A549 (cell line): ENCODE results near the gene TESK2. TPM values are rescaled to one million over a fixed set of nuclear protein-coding genes. Genes with fewer than 3 reads are reported as not detected.

Source experiments
- ATAC-seq, 2 experiments: fragments of 200-7000 bp in 1 of 2; fragments of >200 bp in 1 of 2; cut with Nextera tagmentation in 1 of 2; cut with Tn5 transposase in 1 of 2; 3 replicates each; pipeline versions ENCODE4 v1.8.0 to v1.9.1; 2018 to 2020; ENCODE audit warnings: mild to moderate bottlenecking in 1 of 2, moderate library complexity in 1 of 2
- CTCF ChIA-PET: fragments of 300-600 bp; sonication (Branson Sonifier 250); formaldehyde crosslinking; extraction: SDS; loops from one replicate; lab custom pipeline; 2021; ENCODE audit warnings: antibody characterized with exemption, inconsistent platforms; lab: Yijun Ruan, JAX
- POLR2A ChIA-PET: fragments of 350-600 bp; formaldehyde crosslinking; extraction: SDS; loops from one replicate; lab custom pipeline; 2021; ENCODE audit warnings: antibody characterized with exemption, inconsistent platforms; lab: Yijun Ruan, JAX
- DNase-seq, 2 experiments: peaks; one replicate each; pipeline versions ENCODE4 v3.0.0 to v3.0.0-alpha.2; 2011 to 2016; ENCODE audit warnings: low read depth in 1 of 2, low spot score in 1 of 2
- FAIRE-seq: peaks from 2 replicates; lab custom pipeline; 2011; peaks lifted over from hg19 to GRCh38; lab: Jason Lieb, UNC
- H3K27ac ChIP-seq, 2 experiments: fragments of >200 bp; sonication (Bioruptor Twin); formaldehyde crosslinking; 3 replicates each; pipeline ENCODE4 v1.5.1; 2016 to 2017
- H3K4me1 ChIP-seq: fragments of >200 bp; sonication (Bioruptor Twin); formaldehyde crosslinking; 3 replicates; pipeline ENCODE4 v1.6.1; 2016
- H3K4me2 ChIP-seq: fragments of >200 bp; sonication (Bioruptor Twin); formaldehyde crosslinking; 3 replicates; pipeline ENCODE4 v1.6.1; 2016
- H3K4me3 ChIP-seq: fragments of >200 bp; sonication (Bioruptor Twin); formaldehyde crosslinking; 3 replicates; pipeline ENCODE4 v1.5.1; 2016
- H3K9me3 ChIP-seq: fragments of >200 bp; sonication (Bioruptor Twin); formaldehyde crosslinking; 3 replicates; pipeline ENCODE4 v1.6.1; 2016
- BCL3 ChIP-seq: fragments of >200 bp; sonication (Bioruptor Twin); formaldehyde crosslinking; IDR thresholded peaks from 3 replicates; pipeline ENCODE4 v1.6.1; 2016
- BHLHE40 ChIP-seq: IDR thresholded peaks from 2 replicates; pipeline ENCODE4 v1.6.1; 2012; ENCODE audit warnings: low read depth, low read length, inconsistent platforms
- CBX8 ChIP-seq: fragments of 200-600 bp; sonication (generic); IDR thresholded peaks from 2 replicates; pipeline ENCODE4 v1.6.1; 2016
- CTCF ChIP-seq: fragments of >200 bp; sonication (Bioruptor Twin); formaldehyde crosslinking; IDR thresholded peaks from 3 replicates; pipeline ENCODE4 v1.5.1; 2016
- E2F6 ChIP-seq: IDR thresholded peaks from 2 replicates; pipeline ENCODE4 v1.6.1; 2012; ENCODE audit warnings: low read depth, borderline replicate concordance
- EHMT2 ChIP-seq: fragments of 200-600 bp; sonication (generic); IDR thresholded peaks from 2 replicates; pipeline ENCODE4 v1.6.1; 2016; ENCODE audit warnings: antibody characterized with exemption, low read depth, mild to moderate bottlenecking, moderate library complexity
- ELK1 ChIP-seq: fragments of 150-350 bp; IDR thresholded peaks from 2 replicates; pipeline ENCODE4 v1.6.1; 2014; ENCODE audit warnings: low read depth, mild to moderate bottlenecking, low read length
- FOSL2 ChIP-seq, 2 experiments: fragments of 450-650 bp in 1 of 2; fragments of >200 bp in 1 of 2; sonication (Bioruptor Twin) in 1 of 2; formaldehyde crosslinking; IDR thresholded peaks; 2 replicates each; pipeline versions ENCODE4 v1.5.0 to v1.6.1; 2016 to 2020; ENCODE audit warnings: mild to moderate bottlenecking in 1 of 2, moderate library complexity in 1 of 2
- HDAC2 ChIP-seq: fragments of 200-600 bp; sonication (generic); IDR thresholded peaks from 2 replicates; pipeline ENCODE4 v1.6.1; 2016
- HOXB13 ChIP-seq: fragments of 250-450 bp; sonication (Bioruptor Pico); IDR thresholded peaks from 2 replicates; pipeline ENCODE4 v1.5.0; 2020; ENCODE audit warnings: low read depth, mild to moderate bottlenecking, moderate library complexity
- JUN ChIP-seq, 2 experiments: fragments of >200 bp; sonication (Bioruptor Twin); formaldehyde crosslinking; IDR thresholded peaks; 2 replicates in 1 of 2; 3 replicates in 1 of 2; pipeline ENCODE4 v1.6.1; 2016 to 2017
- MAX ChIP-seq: IDR thresholded peaks from 2 replicates; pipeline ENCODE4 v1.6.1; 2012
- NFE2L2 ChIP-seq: fragments of 150-350 bp; conservative IDR thresholded peaks from 2 replicates; pipeline ENCODE4 v1.6.1; 2014; ENCODE audit warnings: low read length
- NR3C1 ChIP-seq: fragments of >200 bp; sonication (Bioruptor Twin); formaldehyde crosslinking; IDR thresholded peaks from 3 replicates; pipeline ENCODE4 v1.6.1; 2017
- PBX3 ChIP-seq: IDR thresholded peaks from 2 replicates; pipeline ENCODE4 v1.6.1; 2012
- RARB ChIP-seq: fragments of 250-450 bp; sonication (Bioruptor Pico); IDR thresholded peaks from 2 replicates; pipeline ENCODE4 v1.8.0; 2021; ENCODE audit warnings: mild to moderate bottlenecking, moderate library complexity
- REST ChIP-seq: fragments of 200-600 bp; sonication (generic); IDR thresholded peaks from 2 replicates; pipeline ENCODE4 v1.6.1; 2016; ENCODE audit warnings: antibody characterized with exemption, mild to moderate bottlenecking, moderate library complexity
- TFCP2L1 ChIP-seq: fragments of 250-450 bp; sonication (Bioruptor Pico); IDR thresholded peaks from 2 replicates; pipeline ENCODE4 v1.5.0; 2021; ENCODE audit warnings: mild to moderate bottlenecking
- ZNF302 ChIP-seq: fragments of 250-450 bp; sonication (Bioruptor Pico); IDR thresholded peaks from 2 replicates; pipeline ENCODE4 v1.9.0; 2021; ENCODE audit warnings: inconsistent platforms, mild to moderate bottlenecking, moderate library complexity
- ZSCAN20 ChIP-seq: fragments of 250-450 bp; sonication (Bioruptor Pico); IDR thresholded peaks from 2 replicates; pipeline ENCODE4 v1.8.0; 2022; ENCODE audit warnings: mild to moderate bottlenecking, moderate library complexity
- WGBS: methylation state at CpG from one replicate; pipeline ENCODE4 v1.1.6; 2017; ENCODE audit errors: missing lambda C conversion rate; 5-methylcytosine and 5-hydroxymethylcytosine counted together
- polyA plus RNA-seq, 4 experiments: library from polyadenylated mRNA; depleted of rRNA in 3 of 4; stranded (reverse); fragments of >200 nt; fragmentation: RNase III in 1 of 4; extraction: RNeasy Plus Mini Kit Qiagen cat#74134 plus additional on column Dnase treatment in 1 of 4; gene quantifications; 2 replicates in 3 of 4; 3 replicates in 1 of 4; pipeline ENCODE4 v1.2.3, GENCODE V29; 2011 to 2017

The TESK2 gene
- polyA plus RNA-seq, 2 of the 4 experiments (the other 2 are of a cell fraction), result 0.22 to 0.48 TPM

- TF ChIP-seq REST (no peak), EHMT2 (no peak), BHLHE40 (no peak), RARB (no peak), HOXB13 (CRISPR knock-in tag) (no peak), MAX (no peak), CBX8 (no peak)
These were observed 80.0 kb downstream of the TESK2 start (continued) for GRCh38 chr1:45410850-45411509.

- FAIRE-seq (no peak), DNase-seq (no peak), ATAC-seq (no peak)
- no peak for TF ChIP-seq ZSCAN20 (CRISPR knock-in tag)
- TF ChIP-seq HOXB13 (CRISPR knock-in tag), result no peak
- TF ChIP-seq BCL3, result no peak
- no peak for TF ChIP-seq ZNF302 (CRISPR knock-in tag)
- no peak for TF ChIP-seq NFE2L2
- TF ChIP-seq REST, result no peak
- no peak for TF ChIP-seq ELK1
- no peak for TF ChIP-seq HDAC2
- TF ChIP-seq FOSL2 (IDR thresholded peaks at IDR 0.05), result no peak
- no peak for TF ChIP-seq FOSL2 (CRISPR knock-in tag; IDR thresholded peaks at IDR 0.05)
- no peak for TF ChIP-seq E2F6
- no peak for TF ChIP-seq TFCP2L1
- no peak for TF ChIP-seq CTCF
- TF ChIP-seq NR3C1, result no peak
- TF ChIP-seq PBX3, result no peak
- no peak for TF ChIP-seq JUN (IDR thresholded peaks at IDR 0.05)
- ChIA-PET CTCF (interaction anchor here (0.6 kb wide), 1 partner anchor 677 kb away, joined by 3 read pairs; no protein-coding TSS in a partner anchor), POLR2A (no interaction called here)
- Histone ChIP-seq H3K9me3 (no peaks in the 10 kb centered on the region), H3K27ac (no peak overlapping the region), H3K4me2 (no peak overlapping the region), H3K4me3 (no peak overlapping the region), H3K4me1 (no peaks in the 10 kb centered on the region)
- 34% methylated on average over 1 of the region's 1 CpG for WGBS
These were observed 81.7 kb downstream of the TESK2 start for GRCh38 chr1:45409276-45409675.
